SHP77 (cell line): Measurements from ENCODE around the gene ANKRD29.
"Not testable (repeated sequence)": the region's sequence is repeated elsewhere in the genome, so short reads cannot be mapped to it uniquely, and the experiment has no call there.

Experiments used
- DNase-seq, 2 experiments: peaks; one replicate each; lab custom pipeline; 2025; lab: John Stamatoyannopoulos, UW

ANKRD29 gene

DNA sequence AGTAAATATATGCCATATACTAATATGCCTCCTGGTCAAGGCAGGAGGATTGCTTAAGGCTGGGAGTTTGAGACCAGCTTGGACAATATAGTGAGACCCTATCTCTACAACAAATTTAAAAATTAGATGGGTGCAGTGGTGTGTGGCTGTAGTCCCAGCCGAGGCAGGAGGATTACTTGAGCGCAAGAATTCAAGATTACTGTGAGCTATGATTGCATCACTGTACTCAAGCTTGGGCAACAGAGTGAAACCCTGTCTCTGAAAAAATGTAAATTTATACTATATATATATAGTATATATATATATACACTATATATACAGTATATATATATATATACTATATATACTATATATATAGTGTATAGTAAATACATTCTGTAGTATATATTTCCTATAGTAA lies 46.5 kb downstream of the ANKRD29 start:
- no peak for DNase-seq

DNA sequence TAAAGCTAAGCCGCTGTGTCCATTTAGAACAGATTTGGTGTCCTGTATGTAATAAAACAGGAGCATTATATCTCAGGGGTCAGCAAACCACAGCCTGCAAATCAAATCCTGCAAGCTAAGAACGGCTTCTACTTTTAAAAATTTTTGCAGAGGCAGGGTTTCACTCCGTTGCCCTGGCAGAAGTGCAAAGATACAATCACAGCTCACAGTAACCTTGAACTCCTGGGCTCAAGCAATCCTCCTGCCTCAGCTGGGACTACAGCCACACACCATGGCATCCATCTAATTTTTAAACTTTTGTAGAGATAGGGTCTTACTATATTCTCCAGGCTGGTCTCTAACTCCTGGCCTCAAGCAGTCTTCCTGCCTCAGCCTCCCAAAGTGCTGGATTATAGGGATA lies 47.8 kb downstream of the ANKRD29 start:
- DNase-seq = no peak

DNA sequence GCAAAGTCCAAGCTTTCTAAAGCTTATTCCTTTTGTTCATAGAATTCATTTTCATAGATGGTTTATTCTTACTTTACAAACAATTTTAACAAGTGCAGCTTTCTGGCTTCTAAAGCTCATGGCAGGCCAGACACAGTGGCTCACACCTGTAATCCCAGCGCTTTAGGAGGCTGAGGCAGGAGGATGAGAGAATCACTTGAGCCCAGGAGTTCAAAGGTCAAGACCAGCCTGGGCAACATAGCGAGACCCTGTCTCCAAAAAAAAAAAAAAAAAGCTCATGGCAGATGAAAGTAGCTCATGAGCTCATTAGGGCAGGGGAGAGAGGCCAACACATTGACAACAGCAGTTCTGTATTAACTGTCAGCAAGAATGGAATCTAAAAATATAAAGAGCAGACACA lies 48.3 kb downstream of the ANKRD29 start:
- no peak for DNase-seq

DNA sequence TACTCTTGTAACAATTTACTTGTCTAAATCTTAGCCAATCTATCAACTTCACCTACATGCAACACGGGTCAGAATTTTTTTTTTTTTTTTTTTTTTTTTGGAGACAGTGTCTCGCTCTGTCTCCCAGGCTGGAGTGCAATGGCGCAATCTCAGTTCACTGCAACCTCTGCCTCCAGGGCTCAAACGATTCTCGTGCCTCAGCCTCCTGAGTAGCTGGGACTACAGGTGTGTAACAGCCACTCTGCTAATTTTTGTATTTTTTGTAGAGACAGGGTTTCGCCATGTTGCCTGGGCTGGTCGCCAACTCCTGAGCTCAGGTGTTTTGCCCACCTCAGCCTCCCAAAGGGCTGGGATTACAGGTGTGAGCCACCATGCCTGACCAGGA lies 49.6 kb downstream of the ANKRD29 start:
- not testable (repeated sequence) for DNase-seq

DNA sequence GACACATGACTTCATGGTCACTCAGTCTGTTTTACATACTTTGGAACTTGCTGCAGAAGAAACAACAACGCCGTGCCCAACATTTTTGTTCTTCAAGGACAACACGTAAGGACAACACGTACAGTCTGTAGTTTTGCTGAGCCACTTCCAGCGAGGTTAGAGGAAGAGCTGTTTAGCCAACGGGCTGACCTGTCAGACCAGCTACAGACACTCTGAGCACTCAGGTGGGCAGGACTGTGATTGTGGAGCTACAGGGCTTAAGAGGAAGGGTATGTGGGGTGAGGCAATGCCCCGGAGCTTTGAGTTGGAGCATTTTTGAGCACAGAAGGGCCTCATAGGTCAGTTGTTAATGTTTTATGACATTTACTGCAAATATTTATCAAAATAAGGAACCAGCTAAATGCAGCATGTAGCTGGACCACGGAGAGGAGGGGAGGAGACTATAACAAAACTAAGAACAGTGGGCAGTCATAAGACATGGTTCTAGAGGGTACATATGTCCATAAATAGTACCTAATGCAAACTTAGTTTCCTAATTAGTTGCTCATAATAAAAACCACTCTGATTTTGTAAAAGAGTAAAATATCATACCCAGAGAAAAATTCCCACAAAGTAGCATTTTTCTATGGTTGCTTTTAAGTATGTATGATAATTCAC lies 50.1 kb downstream of the ANKRD29 start:
- DNase-seq = no peak

DNA sequence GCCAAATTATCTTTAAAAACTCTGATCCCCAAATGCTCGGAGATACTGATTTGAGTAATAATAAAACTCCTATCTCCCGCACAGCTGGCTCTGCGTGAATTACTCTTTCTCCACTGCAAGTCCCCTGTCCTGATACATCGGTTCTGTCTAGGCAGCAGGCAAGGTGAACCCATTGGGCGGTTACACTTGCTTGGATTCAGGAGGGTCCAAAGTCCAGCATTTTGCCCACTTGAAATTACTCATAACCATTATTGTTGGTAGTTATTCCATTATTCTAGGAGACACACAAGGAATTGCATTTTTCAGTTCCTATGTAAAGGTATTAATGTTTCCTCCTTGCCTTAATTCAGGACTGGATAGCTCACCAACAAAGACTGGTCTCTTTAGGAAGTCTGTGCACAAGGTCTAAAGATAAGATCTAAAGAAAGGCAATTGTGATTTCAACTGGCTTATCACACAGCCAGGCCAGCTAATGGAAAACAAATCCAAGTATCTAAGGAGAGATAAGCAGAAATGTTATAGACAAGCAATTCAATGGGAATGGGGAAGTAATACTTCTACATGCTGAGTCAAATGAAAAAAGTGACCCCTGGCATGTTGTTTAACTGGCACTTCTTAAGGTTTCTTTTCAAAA lies 53.2 kb downstream of the ANKRD29 start:
- no peak for DNase-seq

DNA sequence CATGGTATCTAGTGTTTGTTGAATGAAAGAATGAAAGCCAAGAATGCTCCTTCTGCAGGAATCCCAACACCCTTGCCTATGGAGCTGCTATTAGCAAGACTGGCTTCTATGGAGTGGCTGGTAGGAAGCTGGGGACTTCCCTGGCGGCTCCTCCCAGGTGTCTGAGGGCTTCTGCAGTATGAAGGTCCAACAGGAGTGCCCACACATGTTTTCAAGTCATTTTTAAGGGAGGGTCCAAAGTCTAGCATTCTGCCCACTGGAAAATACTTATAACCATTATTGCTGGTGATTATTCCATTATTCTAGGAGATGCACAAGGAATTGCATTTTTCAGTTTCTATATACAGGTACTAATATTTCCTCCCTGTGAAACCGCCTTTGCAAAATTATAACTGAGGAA lies 54.5 kb downstream of the ANKRD29 start:
- no peak for DNase-seq

DNA sequence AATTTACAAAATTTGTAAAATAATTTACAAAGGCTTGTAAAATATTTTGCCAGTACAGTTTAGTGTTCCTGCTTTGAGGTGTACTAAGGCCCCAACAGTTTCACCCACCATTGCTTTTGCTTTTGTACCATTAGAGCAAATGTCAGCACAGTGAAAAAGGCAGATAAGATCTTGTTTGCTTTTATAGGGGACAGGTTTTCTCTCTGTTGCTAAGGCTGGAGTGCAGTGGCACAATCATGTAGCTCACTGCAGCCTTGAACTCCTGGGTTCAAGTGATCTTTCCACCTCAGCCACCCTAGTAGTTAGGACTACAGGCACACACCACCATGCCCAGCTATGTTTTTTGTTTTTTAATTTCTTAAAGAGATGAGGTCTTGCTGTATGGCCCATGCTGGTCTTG lies 56.8 kb downstream of the ANKRD29 start:
- DNase-seq = no peak

DNA sequence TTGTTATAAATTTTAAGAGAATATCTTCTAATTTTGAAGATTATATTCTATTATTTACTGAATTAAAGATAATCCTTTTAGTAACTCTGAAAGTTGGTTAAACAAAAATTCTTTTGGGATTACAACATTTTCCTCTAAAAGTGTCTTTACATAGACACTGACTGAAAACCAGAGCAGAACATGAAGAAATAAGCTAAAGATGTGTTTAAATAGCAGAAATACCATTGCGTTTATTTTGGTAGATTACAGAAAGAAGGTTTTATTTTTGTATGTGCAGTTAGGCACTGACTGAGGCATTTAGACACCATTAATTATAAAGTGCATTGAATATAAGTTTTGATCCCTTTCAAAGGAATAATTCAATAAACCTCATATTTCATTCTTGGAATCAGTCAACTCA lies 62.9 kb downstream of the ANKRD29 start:
- no peak for DNase-seq

DNA sequence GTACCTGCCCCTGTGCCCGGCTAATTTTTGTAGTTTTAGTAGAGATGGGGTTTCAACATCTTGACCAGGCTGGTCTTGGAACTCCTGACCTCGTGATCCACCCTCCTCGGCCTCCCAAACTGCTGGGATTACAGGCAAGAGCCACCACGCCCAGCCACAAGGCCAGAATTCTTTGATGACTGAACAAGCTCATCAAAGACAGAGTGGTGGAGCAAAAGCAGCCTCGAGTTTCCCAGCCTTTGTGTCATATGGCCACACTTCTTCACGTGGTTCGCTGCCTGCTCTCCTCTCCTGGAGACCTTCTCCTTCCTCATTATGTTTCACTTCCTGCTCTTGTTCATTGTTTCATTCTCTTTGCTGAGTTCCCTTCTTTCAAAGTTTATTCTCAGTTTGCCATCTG lies 66.5 kb downstream of the ANKRD29 start:
- DNase-seq = no peak

DNA sequence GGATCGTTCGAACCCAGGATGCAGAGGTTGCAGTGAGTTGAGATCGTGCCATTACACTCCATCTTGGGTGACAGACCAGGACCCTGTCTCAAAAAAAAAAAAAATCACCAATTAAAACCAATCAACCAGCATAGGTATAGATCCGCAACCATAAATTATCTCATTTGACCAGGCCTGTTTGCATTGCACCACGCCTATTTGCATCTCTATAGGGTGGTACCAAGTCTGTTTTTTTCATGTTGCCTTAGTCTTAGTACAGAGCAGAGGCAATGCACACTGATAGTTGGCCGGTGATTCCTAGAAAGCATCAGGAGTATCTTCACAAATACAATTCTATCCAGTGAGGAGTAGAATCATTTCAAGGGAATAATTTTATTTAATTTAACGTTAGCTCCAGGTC lies 67.1 kb downstream of the ANKRD29 start:
- no peak for DNase-seq

DNA sequence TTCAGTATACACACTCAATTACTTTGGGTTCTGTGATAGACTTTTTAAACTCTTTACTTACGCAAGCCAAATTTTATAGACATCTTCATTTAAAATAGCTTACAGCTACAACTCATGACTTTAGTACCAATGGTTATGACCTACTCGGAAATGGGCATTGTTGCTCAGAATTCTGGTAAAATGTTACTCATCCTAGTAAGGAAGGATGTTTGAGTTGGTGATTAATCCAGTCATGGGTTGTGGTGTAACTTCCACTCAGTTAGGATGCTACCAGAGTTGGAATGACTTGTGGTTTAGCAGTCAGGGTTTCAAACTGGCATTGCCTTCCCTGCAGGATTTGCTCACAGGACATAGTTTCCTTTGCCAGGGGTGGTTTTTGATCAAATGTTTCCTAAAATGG lies 69.0 kb downstream of the ANKRD29 start:
- DNase-seq = no peak

DNA sequence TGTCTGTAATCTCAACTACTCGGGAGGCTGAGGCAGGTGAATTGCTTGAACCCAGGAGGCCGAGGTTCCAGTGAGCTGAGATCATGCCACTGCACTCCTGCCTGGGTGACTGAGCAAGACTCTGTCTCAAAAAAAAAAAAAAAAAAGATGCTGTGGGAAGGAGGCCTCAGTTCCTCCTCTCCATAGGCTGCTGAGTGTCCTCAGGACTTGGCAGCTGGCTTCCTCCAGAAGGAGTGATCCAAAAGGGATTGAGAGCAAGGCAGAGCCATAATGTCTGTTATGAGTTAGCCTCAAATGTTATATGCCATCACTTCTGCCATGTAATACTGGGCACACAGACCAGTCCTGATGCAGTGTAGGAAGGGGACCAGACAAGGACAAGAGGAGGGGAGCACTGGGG lies 69.8 kb downstream of the ANKRD29 start:
- no peak for DNase-seq

DNA sequence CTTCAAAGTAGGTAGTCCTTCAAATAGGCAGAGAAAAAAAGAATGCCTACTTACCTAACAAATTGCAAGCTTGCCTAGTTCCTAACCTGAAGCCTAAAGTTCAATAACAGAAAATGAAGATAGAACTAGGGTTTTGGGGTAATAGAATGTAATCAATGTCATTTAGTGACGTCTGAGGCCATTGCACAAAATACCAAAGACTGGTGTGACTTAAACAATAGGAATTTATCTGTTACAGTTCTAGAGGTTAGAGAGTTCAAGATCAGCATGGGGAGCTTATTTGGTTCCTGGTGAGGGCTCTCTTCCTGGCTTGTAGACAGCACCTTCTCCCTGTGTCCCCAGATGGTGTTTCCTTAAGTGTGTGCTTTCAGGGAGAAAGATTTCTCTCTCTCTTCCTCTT lies 71.7 kb downstream of the ANKRD29 start:
- no peak for DNase-seq

DNA sequence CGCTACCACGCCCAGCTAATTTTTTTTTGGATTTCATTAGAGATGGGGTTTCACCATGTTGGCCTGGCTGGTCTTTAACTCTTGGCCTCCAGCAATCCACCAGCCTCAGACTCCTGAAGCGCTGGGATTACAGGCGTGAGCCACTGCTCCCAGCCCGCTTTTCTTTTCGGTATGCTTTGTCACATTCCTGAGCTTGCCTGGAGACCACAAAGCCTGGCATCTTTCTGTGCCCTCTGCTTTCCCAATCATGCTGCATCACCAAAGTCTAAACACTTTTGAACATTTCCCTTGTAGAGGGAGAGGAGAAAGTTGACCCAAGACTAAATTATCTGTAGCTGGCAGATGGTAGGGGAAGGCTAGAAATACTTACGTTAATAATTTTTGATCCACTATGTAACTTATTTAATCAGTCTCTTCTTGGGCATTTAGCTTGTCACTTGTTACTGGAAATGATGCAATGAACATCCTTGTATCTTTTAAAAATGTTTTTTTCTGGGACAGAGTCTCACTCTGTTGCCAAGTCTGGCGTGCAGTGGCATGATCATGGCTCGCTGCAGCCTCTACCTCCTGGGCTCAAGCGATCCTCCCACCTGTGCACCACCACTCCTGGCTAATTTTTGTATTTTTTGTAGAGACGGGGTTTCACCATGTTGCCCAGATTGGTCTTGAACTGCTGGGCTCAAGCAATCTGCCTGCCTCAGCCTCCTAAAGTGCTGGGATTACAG lies 73.7 kb downstream of the ANKRD29 start:
- no peak for DNase-seq

DNA sequence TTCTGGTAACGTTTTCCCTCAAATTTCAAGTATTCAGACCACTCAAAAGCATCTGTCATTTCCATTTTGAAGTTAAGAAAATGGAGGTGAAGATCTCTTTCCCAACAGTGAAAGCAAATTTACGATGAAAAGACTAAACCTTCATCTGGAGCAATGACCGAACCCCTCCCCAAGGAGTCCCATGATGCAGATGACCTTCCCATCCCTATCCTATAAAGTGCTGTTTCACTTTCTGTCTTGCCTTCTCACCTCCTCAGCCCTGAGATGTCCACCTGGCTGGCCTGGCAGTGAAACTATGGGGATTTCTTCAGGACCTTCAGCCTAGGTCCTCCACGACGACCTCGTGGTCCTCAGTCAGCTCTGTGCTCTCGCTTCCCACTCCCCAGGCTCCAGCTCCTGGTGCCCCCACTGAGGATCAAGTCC lies 75.5 kb downstream of the ANKRD29 start:
- DNase-seq = no peak

DNA sequence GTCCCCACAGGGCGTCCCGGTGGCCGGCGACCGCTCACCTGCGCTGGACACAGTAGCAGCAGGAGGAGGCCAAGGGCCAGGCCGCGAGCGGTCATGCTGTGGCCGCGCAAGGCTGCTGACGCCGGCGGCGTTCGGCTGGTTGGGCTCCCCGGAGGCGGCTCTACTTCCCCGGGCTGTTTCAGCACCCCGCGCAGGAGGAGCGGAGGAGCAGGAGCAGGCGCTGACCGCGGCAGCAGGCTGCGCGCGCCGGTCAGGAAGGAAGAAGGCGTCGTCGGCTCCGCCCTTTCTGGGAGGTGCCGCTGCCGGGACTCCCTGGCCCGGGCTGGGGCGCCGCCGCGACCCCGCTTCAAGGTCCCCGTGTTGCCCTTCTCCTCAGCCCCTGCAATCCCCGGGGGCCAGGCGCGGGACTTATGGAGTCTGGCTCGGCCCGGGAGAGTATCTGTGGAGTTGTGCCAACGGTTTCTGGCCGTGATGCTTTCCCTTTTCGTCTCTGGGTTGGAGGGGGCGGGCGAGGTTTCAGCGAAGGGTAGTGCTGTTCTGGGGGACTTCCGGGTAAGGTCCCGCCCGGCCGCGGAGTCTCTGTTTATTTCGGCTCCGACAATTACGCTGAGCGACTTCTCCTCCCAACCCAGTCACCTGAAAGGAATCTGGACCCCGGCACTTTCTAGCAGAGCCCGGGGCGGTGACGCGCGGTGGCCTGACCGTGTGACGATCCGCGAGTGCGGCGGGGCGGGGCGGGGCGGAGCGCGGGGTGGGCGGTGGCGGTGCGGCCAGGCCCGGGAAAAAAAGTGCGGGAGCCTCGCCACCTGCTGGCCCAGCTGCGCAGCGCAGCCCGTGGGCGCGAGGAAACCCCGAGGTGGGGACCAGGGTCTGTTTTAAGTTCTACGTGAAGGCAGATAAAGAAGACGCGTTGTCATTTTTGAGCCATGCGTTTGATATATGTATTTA lies 76.2 kb downstream of the ANKRD29 start, which contains the start of gene NPC1:
Gene NPC1, minus strand, starts transcription at position 258 of the 948 bp plus-strand sequence. Its CDS starts 163 bp downstream, at position 95.
- DNase-seq = peak; percentile 82 to 91

DNA sequence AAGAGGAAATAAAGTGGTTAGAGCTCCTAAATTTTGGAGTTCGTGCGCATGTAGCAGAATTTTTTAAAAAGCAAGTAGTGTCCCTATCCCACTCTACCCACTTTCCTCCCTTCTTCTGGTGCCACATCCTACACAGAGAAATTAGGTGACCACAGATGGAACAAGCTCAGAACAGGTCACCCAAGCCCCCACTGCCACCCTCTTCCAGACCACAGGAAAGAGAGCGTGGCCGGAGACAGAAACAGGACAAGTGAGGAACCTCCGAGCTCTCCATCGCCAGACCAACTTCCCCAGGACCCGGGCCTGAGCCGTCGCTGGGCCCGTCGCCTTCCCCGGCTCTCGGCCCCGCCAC lies 76.8 kb downstream of the ANKRD29 start:
- no peak for DNase-seq

DNA sequence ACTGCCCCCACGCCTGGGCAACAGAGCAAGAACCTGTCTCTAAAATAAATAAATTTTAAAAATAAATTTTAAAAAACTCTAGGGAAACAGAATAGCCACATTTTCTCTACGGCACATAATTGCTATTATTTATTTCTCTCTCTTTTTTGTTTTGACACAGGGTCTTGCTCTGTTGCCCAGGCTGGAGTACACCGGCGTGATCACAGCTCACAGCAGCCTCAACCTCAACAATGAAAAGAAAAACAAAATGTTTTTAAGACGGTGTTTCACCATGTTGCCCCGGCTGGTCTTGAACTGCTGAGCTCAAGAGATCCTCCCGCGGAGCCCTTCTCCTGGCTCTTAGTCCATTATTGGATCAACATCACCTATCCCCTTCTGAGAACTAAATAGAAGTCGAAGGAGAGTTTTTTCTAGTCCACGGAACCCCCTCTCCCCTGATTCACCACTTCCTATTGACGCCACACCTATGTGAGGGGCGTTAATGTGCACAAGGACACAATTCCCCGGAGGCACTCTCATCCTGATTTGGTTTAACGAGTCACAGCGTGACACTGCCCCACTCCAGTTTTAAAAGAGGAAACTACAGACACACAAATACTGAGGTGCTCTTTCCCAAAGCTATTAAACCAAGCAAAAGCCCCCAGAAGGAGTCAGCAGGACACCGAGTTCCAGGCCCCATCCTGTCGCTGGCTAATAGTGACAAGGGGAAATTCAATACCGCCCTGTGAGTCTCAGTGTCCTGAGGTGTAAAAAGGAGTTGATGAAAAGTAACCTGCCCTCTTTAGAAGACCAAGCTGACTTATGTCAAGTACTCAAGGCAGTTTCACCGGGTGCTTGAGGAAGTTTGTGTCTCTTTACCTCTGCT lies 77.5 kb downstream of the ANKRD29 start:
- DNase-seq = peak in 1 of 2 experiments; percentile 19

DNA sequence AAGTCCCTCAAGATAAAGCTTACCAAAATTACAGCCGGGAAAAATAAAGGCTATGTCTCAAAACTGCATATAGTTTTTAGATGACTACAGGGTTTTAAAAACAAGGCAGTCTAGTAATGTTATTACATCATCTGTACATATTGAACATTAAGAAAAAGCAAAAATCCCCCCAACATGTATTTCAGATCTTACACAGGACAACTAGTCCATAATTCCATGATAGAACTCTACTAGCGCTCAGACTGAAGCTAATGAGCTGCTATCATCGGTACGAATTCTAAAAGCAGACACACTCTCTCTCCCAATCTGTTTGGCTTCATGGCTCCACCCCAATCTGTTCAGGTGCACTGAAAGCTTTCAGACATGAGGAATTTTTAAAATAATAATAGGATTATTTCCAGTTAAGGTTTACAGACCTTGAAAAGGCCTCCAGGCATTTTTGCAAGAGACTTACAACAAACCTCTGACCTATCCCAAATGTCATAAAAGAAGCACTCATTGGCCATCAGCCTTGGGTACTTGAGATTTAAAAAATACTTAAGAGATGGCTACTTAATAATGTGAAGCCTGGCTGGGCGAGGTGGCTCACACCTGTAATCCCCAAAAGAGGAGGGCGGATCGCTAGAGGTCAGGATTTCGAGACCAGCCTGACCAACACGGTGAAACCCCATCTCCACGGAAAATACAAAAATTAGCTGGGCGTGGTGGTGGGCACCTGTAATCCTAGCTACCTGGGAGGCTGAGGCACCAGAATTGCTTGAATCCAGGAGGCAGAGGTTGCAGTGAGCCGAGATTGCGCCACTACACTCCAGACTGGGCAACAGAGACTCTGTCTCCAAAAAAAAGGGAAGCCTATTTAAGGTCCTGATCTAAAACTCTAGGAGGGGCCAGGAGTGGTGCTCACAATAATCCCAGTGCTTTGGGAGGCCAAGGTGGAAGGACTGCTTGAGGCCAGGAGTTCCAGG lies 78.4 kb downstream of the ANKRD29 start:
- DNase-seq = no peak
